Heart right ventricle (tissue), 16 donors: ENCODE data around the gene GOLIM4. TPM values are rescaled to one million over a fixed set of nuclear protein-coding genes. Genes with fewer than 3 reads are reported as not detected.

ENCODE experiments used
- ATAC-seq, 8 donors: fragments of 200-7000 bp; cut with Tn5 transposase; one replicate each; pipeline ENCODE4 v1.9.1; 2020; ENCODE audit warnings: mild to moderate bottlenecking in 8 of 8, moderate library complexity in 8 of 8, moderate number of reproducible peaks in 1 of 8
- DNase-seq, 2 donors: peaks; one replicate each; pipeline ENCODE4 v3.0.0-alpha.2; 2020
- H3K27ac ChIP-seq, 10 donors: fragments of 200-600 bp; sonication (generic) in 2 of 10; one replicate each; pipeline versions ENCODE4 v1.5.0 to v1.8.0; 2020 to 2022; ENCODE audit warnings: mild to moderate bottlenecking in 3 of 10
- H3K27me3 ChIP-seq, 7 donors: fragments of 200-600 bp; one replicate each; pipeline ENCODE4 v1.8.0; 2021 to 2022; ENCODE audit warnings: mild to moderate bottlenecking in 2 of 7
- H3K36me3 ChIP-seq, 9 donors: fragments of 200-600 bp; sonication (generic) in 1 of 9; one replicate each; pipeline versions ENCODE4 v1.5.0 to v1.8.0; 2020 to 2022; ENCODE audit warnings: mild to moderate bottlenecking in 2 of 9
- H3K4me1 ChIP-seq, 9 donors: fragments of 200-600 bp; sonication (generic) in 1 of 9; one replicate each; pipeline versions ENCODE4 v1.5.0 to v1.8.0; 2020 to 2022; ENCODE audit warnings: mild to moderate bottlenecking in 4 of 9
- H3K4me3 ChIP-seq, 10 donors: fragments of 200-600 bp; sonication (generic) in 2 of 10; one replicate each; pipeline versions ENCODE4 v1.5.0 to v1.8.0; 2020 to 2022; ENCODE audit warnings: mild to moderate bottlenecking in 7 of 10, moderate library complexity in 2 of 10
- H3K9me3 ChIP-seq, 11 donors: fragments of 200-600 bp in 10 of 11; sonication (generic) in 2 of 11; one replicate each; pipeline versions ENCODE4 v1.5.0 to v1.8.0; 2013 to 2022; ENCODE audit warnings: mild to moderate bottlenecking in 2 of 11, control low read depth in 1 of 11, moderate library complexity in 1 of 11
- WGBS, 2 donors: extraction: QIAGEN DNeasy Blood & Tissue Kit; methylation state at CpG; one replicate each; pipeline ENCODE4 v1.1.7; 2013; ENCODE audit warnings: inconsistent platforms in 1 of 2; 5-methylcytosine and 5-hydroxymethylcytosine counted together
- intact Hi-C, 10 donors: fragments of 100-400 bp; cut with DNase I; formaldehyde crosslinking; loops; one replicate each; pipeline versions ENCODE4 v1.11.1 to v1.14.2; 2022
- polyA plus RNA-seq, 2 donors: library from polyadenylated mRNA; stranded (reverse); fragments of 200-250 nt; gene quantifications; one replicate each; pipeline ENCODE4 v1.2.3, GENCODE V29; 2013
- total RNA-seq, 10 donors: library from RNA; stranded (reverse); fragmentation: NEBNext Ultra II Directional in 3 of 10; extraction: Animal tissue kit (Norgen Biotek cat#: 25700) in 3 of 10; gene quantifications; one replicate each; pipeline versions ENCODE4 v1.2.1 to v1.2.4, GENCODE V29; 2021 to 2023
- TF ChIP-seq, protein P1 (sequence below), 9 donors: fragments of 200-600 bp; sonication (generic) in 2 of 9; IDR thresholded peaks; one replicate each; pipeline versions ENCODE4 v1.5.0 to v1.8.0; 2021 to 2022; ENCODE audit warnings: antibody characterized with exemption in 9 of 9, mild to moderate bottlenecking in 5 of 9, moderate library complexity in 1 of 9
- donor health status: Arrhythmogenic right ventricular cardiomyopathy.
- donor health status: ischemic (EF 13 %, LVEDD 7.1; RV severe dilation, severe dysfunction).
- donor health status: healthy with polysubstance abuse.
- donor health status: DM: no; HTN: yes; CAD: no.
- donor health status: DM: no; HTN: no; CAD: no.
- donor health status: ischemic (EF 25% LVEDD 6.9; RV normal size, moderate dysfunction).
- donor health status: ischemic (EF 25% LVEDD 5.7; RV mildly dilated, moderate dysfunction).
- donor health status: healthy.
- donor health status: DM: yes; HTN: yes; CAD: no.
- donor health status: Ischemic cardiomyopathy.
- donor health status: ischemic (EF 35%, LVEDD 5.7; RV mildly dilated, moderate dysfunction).
- donor health status: nonischemic (EF 11% LVEDD 7.7; RV severe dilation, severe dysfunction).
- donor health status: DM: yes; HTN: yes; CAD: no.
- donor health status: PGD.
- donor health status: ischemic (EF 29% LVEDD 5.4; RV normal size, mild dysfunction).
- donor health status: nonischemic (EF 23%, LVEDD 6.1; RV moderate dilation, normal function).

The GOLIM4 gene
- total and polyA plus RNA-seq, 12 donors, result 18.8 to 103 (median 69.8) TPM

GRCh38 chr3:168047190-168047795, 48.4 kb downstream of the GOLIM4 start:
- 79 to 84% methylated on average over 1 of the region's 1 CpG for WGBS, 2 donors
- peaks cover 0 to 13% (median 9%) of the 10 kb centered on the region in 9 donors for H3K36me3 ChIP-seq
- no peak overlapping the region for H3K27ac ChIP-seq
- DNase-seq, result no peak
- intact Hi-C loops, result loop anchor here (1.0 to 10.0 kb wide), 9 partner anchors 50 to 1728 kb away; partner anchors contain the start of genes GOLIM4 (in 2 of the 10) and MYNN (in 1 of the 10)
- TF ChIP-seq, protein P1, sequence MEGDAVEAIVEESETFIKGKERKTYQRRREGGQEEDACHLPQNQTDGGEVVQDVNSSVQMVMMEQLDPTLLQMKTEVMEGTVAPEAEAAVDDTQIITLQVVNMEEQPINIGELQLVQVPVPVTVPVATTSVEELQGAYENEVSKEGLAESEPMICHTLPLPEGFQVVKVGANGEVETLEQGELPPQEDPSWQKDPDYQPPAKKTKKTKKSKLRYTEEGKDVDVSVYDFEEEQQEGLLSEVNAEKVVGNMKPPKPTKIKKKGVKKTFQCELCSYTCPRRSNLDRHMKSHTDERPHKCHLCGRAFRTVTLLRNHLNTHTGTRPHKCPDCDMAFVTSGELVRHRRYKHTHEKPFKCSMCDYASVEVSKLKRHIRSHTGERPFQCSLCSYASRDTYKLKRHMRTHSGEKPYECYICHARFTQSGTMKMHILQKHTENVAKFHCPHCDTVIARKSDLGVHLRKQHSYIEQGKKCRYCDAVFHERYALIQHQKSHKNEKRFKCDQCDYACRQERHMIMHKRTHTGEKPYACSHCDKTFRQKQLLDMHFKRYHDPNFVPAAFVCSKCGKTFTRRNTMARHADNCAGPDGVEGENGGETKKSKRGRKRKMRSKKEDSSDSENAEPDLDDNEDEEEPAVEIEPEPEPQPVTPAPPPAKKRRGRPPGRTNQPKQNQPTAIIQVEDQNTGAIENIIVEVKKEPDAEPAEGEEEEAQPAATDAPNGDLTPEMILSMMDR (IDR thresholded peaks at IDR 0.05), result peak; percentile 72 to 97 (median 83)
- peaks cover 0 to 71% (median 47%) of the 10 kb centered on the region in 9 donors for H3K4me1 ChIP-seq
- no peaks in the 10 kb centered on the region for H3K9me3 ChIP-seq
- H3K27me3 ChIP-seq, result no peaks in the 10 kb centered on the region
- ATAC-seq, result peak; percentile 52 to 67 (median 63)
- no peak overlapping the region for H3K4me3 ChIP-seq

- H3K36me3 ChIP-seq, result peaks cover 0 to 43% (median 19%) of the 10 kb centered on the region in 9 donors
- ATAC-seq (no peak), DNase-seq (no peak)
- intact Hi-C loops, result loop anchor here in 4 of 10 donors (5.0 to 10.0 kb wide), 4 partner anchors 117 to 1731 kb away; partner anchors contain the start of gene MYNN (in 1 of the 4)
- H3K9me3 ChIP-seq, result no peaks in the 10 kb centered on the region
- WGBS, 2 donors, result 38 to 41% methylated on average over 6 of the region's 6 CpGs
- no peaks in the 10 kb centered on the region for H3K27me3 ChIP-seq
- H3K4me3 ChIP-seq, result no peak overlapping the region
- TF ChIP-seq, protein P1 (IDR thresholded peaks at IDR 0.05), result no peak
- H3K27ac ChIP-seq, result peak overlapping the region in 4 of 10 donors; percentile 0 to 30 (median 16)
- peaks cover 0 to 43% (median 28%) of the 10 kb centered on the region in 9 donors for H3K4me1 ChIP-seq
Observed at GRCh38 chr3:168044049-168044448, 51.7 kb downstream of the GOLIM4 start.

DNA sequence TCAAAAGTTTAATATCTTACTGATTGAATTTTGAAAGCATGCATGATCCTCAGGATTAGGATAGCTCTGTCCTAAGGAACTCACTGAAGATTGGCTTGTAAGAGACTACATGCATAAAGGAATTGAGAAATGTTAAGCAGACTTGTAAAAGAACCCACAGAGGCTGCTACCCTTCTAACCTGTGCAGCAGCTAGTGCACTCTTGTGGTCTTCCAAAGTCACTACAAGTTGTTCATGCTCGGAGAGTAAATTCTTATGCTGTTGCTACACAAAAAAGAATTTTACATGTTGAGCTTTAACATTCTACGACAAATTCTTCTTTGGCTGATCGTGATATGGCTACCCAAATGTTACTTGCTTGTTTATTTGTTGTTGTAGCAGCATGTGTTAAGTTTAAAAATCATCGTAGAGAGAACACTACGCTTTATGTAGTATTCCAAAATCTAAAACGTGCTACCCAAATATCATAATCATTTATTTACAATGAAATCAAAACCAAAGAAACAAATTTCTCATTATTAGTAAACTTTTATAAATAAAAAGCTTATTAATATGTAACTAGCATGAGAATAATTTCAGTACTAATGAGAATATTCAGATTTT, 55.0 kb downstream of the GOLIM4 start:
- intact Hi-C loops, result loop anchor here in 9 of 10 donors (1.0 to 10.0 kb wide), 7 partner anchors 110 to 1734 kb away; partner anchors contain the start of gene MYNN (in 1 of the 9)
- Histone ChIP-seq H3K4me3 (no peak overlapping the region), H3K27me3 (no peaks in the 10 kb centered on the region), H3K9me3 (no peaks in the 10 kb centered on the region), H3K4me1 (peaks cover 0 to 37% (median 17%) of the 10 kb centered on the region in 9 donors), H3K27ac (no peak overlapping the region), H3K36me3 (peaks cover 0 to 77% (median 33%) of the 10 kb centered on the region in 9 donors)
- TF ChIP-seq, protein P1 (IDR thresholded peaks at IDR 0.05), result peak; percentile 22 to 75 (median 70)
- DNase-seq, result no peak
- peak; percentile 42 to 79 (median 70) for ATAC-seq
- WGBS, 2 donors, result 70 to 79% methylated on average over 6 of the region's 6 CpGs

DNA sequence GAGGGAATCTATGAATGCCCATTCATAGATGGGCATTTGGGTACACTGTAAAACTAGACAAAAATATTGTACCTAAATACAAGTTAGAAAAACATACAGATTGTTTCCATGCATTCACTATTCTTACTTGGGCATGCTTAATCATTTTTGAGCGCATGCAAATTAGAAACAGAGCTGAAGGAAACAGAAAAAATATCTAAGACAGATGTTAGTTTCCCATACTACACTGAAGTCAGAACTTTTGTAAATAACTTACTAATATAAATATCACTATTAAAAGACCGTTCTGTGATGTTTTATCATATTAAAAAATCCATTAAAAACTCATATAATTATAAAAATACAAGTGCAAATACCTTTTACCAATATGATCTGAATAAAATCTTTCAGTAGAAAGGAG, 58.7 kb downstream of the GOLIM4 start:
- peaks cover 0 to 4% (median 0%) of the 10 kb centered on the region in 11 donors for H3K9me3 ChIP-seq
- ATAC-seq (no peak), DNase-seq (no peak)
- peaks cover 0 to 35% (median 10%) of the 10 kb centered on the region in 9 donors for H3K4me1 ChIP-seq
- no peak overlapping the region for H3K4me3 ChIP-seq
- H3K27me3 ChIP-seq, result no peaks in the 10 kb centered on the region
- TF ChIP-seq, protein P1 (IDR thresholded peaks at IDR 0.05), result no peak
- intact Hi-C loops, result no loop called here
- WGBS, 2 donors, result 95 to 97% methylated on average over 2 of the region's 2 CpGs
- H3K36me3 ChIP-seq, result peaks cover 0 to 84% (median 29%) of the 10 kb centered on the region in 9 donors
- peak overlapping the region in 1 of 10 donors; percentile 2 for H3K27ac ChIP-seq
